Coronary artery (tissue), 2 donors: Measurements from ENCODE around the gene SPDYE4.
A peak's percentile ranks its signal among the peaks of the same experiment; 100 is the strongest.

Experiments
- DNase-seq: peaks from one replicate; pipeline ENCODE4 v3.0.0-alpha.2; 2017; ENCODE audit warnings: low spot score
- H3K27ac ChIP-seq, 2 donors: fragments of 200-600 bp; sonication (generic); one replicate each; pipeline ENCODE4 v1.5.1; 2016 to 2019
- H3K4me3 ChIP-seq: fragments of 200-600 bp; sonication (generic); 2 replicates; pipeline ENCODE4 v1.5.1; 2016; ENCODE audit warnings: mild to moderate bottlenecking, moderate library complexity
- TF ChIP-seq, protein P1 (sequence below): fragments of 200-600 bp; sonication (generic); IDR thresholded peaks from one replicate; pipeline ENCODE4 v1.5.1; 2019; ENCODE audit warnings: antibody characterized with exemption

Gene SPDYE4

DNA sequence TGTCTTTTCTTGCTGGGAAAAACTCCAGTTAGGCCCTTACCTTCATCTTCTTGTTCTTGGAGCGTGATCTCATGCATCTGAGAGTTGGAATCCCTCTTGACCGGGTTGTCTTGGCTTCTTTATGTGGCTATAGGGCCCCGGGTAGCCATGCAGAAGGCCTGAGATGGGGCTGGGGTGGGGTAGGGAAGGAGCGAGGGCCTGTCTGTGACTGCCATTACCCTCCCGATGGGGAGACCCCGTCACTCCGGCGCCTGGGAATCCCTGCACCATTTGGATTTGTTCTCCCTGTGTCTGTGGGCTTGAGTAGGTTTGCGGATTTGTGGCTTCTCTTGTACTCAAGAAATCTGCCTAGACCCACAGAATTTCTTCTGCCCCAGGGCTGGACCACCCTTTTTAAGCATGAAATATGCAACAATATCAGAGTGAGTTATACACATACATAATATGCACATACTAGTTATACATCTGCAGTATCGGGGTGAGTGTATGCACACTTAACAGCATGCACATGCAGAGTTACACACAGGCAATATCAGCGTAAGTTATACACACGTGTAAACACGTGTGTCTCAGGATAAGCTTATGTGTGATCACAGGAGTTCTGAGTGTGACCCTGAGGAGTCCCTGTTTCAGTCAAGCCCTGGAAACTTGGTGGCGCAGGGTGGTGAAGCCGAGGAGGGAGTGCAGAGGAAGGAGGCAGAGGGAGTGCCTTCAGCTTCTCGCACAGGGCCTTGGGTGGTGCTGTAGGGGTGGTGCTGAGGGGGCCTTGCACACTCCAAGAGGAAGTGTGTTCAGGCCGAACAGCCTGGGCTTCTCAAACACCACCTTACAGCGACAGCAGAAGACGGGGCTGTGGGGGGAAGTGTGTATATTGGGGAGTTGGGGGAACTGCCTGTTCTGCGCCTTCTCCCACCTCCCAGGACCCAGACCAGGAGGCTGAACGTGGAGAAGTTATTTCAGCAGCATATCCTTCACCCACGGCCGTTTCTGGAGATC, 32.2 kb downstream of the SPDYE4 start:
- Histone ChIP-seq H3K27ac (peak overlapping the region in 1 of 2 donors; percentile 53), H3K4me3 (no peak overlapping the region)
- peak; percentile 57 for DNase-seq
- TF ChIP-seq, protein P1, sequence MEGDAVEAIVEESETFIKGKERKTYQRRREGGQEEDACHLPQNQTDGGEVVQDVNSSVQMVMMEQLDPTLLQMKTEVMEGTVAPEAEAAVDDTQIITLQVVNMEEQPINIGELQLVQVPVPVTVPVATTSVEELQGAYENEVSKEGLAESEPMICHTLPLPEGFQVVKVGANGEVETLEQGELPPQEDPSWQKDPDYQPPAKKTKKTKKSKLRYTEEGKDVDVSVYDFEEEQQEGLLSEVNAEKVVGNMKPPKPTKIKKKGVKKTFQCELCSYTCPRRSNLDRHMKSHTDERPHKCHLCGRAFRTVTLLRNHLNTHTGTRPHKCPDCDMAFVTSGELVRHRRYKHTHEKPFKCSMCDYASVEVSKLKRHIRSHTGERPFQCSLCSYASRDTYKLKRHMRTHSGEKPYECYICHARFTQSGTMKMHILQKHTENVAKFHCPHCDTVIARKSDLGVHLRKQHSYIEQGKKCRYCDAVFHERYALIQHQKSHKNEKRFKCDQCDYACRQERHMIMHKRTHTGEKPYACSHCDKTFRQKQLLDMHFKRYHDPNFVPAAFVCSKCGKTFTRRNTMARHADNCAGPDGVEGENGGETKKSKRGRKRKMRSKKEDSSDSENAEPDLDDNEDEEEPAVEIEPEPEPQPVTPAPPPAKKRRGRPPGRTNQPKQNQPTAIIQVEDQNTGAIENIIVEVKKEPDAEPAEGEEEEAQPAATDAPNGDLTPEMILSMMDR = no peak

DNA sequence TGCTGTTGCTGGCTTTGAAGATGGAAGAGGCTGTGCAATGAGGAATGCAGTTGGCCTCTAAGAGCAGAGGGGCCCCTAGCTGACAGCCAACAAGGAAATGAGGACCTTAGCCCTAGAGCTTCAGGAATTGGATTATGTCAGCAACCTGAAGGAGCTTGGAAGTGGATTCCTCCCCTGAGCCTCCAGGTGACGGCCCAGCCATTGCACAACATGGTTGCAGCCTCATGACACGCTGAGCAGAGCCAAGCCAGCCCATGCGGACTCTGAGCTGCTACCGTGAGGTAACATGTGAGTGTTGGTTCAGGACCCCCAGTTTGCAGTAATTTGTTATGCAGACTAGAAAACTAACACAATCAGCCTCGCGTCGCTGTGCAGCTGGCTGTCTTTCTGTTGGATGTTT, 33.9 kb downstream of the SPDYE4 start:
- TF ChIP-seq, protein P1 = no peak
- Histone ChIP-seq H3K4me3 (no peak overlapping the region), H3K27ac (no peak overlapping the region)
- no peak for DNase-seq

DNA sequence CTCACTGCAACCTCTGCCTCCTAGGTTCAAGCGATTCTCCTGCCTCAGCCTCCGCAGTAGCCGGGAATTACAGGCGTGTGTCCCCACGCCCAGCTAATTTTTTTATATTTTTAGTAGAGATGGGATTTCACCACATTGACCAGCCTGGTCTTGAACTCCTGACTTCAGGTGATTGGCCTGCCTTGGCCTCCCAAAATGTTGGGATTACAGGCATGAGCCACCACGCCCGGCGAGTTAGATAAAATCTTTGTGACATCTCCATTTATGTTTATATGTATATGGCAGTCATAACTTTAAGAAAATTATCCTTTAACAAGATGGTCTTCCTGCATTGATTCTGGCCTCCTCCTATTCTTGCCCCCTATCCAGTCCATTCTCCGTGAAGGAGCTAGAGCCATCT, 37.8 kb downstream of the SPDYE4 start:
- TF ChIP-seq, protein P1 = no peak
- no peak for DNase-seq
- no peak overlapping the region for H3K27ac ChIP-seq
- no peak overlapping the region for H3K4me3 ChIP-seq

DNA sequence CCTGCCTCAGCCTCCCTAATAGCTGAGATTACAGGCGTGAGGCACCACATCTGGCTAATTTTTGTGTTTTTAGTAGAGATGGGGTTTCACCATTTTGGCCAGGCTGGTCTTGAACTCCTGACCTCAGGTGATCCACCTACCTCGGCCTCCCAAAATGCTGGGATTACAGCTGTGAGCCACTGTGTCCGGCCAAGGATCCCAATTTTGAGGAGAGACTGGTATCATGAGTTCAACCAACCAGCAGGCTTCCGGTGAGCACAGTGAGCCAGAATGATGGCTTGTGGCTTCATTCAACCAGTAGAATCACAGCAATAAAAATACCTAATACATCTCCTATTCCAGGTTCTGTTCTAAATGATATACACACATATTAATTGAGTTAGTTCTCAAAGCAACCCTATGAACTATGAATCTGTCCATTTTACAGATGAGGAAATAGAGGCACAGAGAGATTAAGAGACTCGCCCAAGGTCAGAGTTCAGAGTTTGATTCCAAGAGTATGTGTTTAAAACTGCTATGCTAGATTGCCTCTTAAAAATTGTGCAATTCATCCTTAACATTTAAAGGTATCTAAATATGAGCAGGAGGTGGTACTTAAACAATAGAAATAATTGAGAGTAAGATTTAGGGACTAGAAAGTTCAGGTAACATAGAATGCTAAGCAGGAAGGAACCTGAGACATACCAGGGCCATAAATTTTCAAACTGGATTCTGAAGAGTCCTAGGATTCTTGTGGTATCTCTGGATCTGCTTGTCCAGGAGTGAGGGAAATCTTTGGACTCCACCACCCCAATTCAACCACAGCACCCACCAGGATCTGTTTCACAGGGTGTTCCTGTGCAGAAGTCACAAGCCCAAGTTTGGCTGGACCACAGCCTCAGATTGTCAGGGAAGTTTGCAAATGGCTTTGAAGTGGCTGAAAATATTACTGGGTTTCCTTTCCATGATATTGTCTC, 38.8 kb downstream of the SPDYE4 start:
- Histone ChIP-seq H3K4me3 (no peak overlapping the region), H3K27ac (no peak overlapping the region)
- TF ChIP-seq, protein P1 = no peak
- no peak for DNase-seq

DNA sequence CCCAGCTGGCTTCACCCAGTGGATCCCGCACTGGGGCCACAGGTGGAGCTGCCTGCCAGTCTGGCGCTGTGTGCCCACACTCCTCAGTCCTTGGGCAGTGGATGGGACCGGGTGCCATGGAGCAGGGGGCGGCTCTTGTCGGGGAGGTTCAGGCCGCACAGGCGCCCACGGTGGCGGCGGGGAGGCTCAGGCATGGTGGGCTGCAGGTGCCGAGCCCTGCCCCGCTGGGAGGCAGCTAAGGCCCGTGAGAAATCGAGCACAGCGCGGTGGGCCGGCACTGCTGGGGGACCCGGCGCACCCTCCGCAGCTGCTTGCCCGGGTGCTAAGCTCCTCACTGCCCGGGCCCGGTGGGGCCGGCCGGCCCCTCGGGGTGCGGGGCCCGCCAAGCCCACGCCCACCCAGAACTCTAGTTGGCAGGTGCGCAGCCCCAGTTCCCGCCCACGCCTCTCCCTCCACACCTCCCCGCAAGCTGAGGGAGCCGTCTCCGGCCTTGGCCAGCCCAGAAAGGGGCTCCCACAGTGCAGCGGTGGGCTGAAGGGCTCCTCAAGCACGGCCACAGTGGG, 40.3 kb downstream of the SPDYE4 start:
- Histone ChIP-seq H3K4me3 (no peak overlapping the region), H3K27ac (no peak overlapping the region)
- DNase-seq = no peak

DNA sequence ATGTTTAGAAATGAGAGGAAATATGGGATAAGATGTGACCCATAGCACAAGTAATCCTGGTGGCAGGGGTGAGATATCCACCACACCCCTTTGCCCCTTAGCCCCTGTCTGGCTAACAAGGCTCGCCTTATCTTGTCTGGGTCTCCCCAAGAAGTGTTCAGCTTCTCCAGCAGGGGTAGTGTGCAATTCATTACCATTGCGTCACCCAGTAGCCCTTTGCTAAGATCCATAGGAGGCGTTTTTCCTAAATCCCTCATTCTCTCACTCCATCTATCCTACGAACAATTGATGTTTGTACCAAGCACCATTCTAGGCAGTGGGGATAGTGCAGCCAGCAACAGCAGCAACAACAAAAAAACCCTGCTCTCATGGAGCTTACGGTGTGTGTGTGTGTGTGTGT, 44.5 kb downstream of the SPDYE4 start:
- DNase-seq = no peak
- TF ChIP-seq, protein P1 = no peak
- no peak overlapping the region for H3K4me3 ChIP-seq
- no peak overlapping the region for H3K27ac ChIP-seq

More for the DNA sequence above, 40.3 kb downstream of the SPDYE4 start:
- TF ChIP-seq, protein P1 = no peak
